C4-2B (cell line): ENCODE results near the gene BEX3.
"Not testable (repeated sequence)": the region's sequence is repeated elsewhere in the genome, so short reads cannot be mapped to it uniquely, and the experiment has no call there.

ENCODE experiments used
- H3K27ac ChIP-seq: fragments of 450-650 bp; 2 replicates; pipeline ENCODE4 v1.5.1; 2017
- CTCF ChIP-seq: fragments of 450-650 bp; conservative IDR thresholded peaks from 2 replicates; pipeline ENCODE4 v1.5.1; 2017; ENCODE audit warnings: mild to moderate bottlenecking
- ZFX ChIP-seq: fragments of 450-650 bp; IDR thresholded peaks from 2 replicates; pipeline ENCODE4 v1.6.1; 2017

Gene BEX3

DNA sequence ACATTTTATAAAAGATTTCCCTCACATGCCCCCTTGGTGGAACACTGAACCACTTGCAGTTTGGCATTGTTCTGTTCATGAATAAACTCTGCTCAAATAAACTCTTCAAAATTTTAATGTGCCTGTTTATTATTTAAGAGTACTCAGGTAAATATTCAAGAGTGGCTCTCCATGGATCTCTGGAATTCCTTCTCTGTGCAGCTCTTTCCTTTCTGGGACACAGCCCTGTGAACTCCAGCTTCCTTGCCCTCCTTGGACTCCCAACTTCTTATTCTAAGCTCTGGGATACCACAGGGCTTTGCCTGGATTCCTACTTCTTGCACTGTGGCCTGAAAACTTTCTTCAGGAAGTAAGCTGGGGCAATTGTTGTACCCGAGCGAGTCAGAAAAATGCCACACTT is 8.3 kb downstream of the BEX3 start:
- TF ChIP-seq ZFX (no peak), CTCF (no peak)
- no peak overlapping the region for H3K27ac ChIP-seq

GRCh38 chrX:103385283-103385830 is 9.0 kb downstream of the BEX3 start:
- H3K27ac ChIP-seq = not testable (repeated sequence)

DNA sequence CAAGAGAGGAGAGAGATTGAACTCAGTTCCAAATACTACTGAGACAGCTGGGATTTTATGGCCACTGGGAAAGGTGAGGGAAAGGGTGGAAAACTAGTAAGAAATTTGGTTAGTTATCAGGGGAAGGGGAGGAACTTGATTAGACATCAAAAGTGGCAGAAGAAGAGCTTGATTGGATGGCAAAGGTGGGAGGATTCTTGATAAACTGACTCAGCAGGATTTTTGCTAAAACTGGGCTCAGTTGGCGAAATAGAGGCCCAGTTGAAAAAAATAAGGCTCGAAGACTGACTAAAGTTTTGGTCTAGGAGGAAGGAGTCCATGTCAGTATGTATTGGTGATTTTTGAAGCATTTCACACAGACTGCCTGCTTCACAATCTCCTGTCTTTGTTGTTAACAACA is 10.0 kb downstream of the BEX3 start:
- no peak overlapping the region for H3K27ac ChIP-seq
- no peak for TF ChIP-seq ZFX
- no peak for TF ChIP-seq CTCF

- no peak overlapping the region for H3K27ac ChIP-seq
These were observed 17.1 kb downstream of the BEX3 start for GRCh38 chrX:103393487-103393886.

GRCh38 chrX:103396186-103396585 is 19.8 kb downstream of the BEX3 start:
- TF ChIP-seq ZFX = no peak
- TF ChIP-seq CTCF = no peak
- no peak overlapping the region for H3K27ac ChIP-seq

More at GRCh38 chrX:103393487-103393886, 17.1 kb downstream of the BEX3 start:
- TF ChIP-seq CTCF = no peak
- TF ChIP-seq ZFX = no peak

- TF ChIP-seq ZFX (no peak), CTCF (no peak)
- no peak overlapping the region for H3K27ac ChIP-seq
These were observed 20.3 kb downstream of the BEX3 start for GRCh38 chrX:103396660-103397059.

GRCh38 chrX:103397707-103398106 is 21.4 kb downstream of the BEX3 start:
- TF ChIP-seq CTCF = no peak
- no peak for TF ChIP-seq ZFX
- H3K27ac ChIP-seq = no peak overlapping the region

DNA sequence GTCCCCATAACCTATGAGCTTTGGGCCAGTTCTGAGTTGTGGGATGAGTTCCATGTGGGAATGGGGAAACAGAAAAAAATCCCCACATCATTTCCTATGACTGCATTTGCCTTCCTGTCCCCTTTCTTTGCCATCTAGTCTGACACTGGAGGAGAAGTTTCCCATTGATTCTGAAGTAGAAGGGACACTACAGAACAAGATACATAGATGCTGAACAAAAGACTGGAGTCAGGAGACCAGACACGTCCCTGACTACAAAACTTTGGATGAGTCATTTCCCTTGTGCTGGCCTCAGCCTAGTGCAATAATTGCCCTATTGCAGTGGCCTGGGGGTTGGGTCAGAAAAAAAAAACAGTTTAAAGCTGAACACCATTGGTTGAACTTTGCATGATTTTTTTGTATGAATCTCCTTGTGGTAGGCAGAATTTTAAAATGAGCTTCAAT is 22.1 kb downstream of the BEX3 start:
- no peak overlapping the region for H3K27ac ChIP-seq
- TF ChIP-seq ZFX = no peak
- TF ChIP-seq CTCF = no peak
